Upper lobe of left lung (tissue), 4 donors: ENCODE data around the gene TRIM34.

Experiments used
- EP300 ChIP-seq, 4 donors: sonication (generic); formaldehyde crosslinking; IDR thresholded peaks; one replicate each; pipeline ENCODE4 v1.5.1; 2017; ENCODE audit warnings: antibody characterized with exemption in 4 of 4, control low read depth in 2 of 4
- POLR2A ChIP-seq, 4 donors: fragments of 450-650 bp; IDR thresholded peaks; one replicate each; pipeline ENCODE4 v1.5.1; 2016 to 2017; ENCODE audit warnings: antibody characterized with exemption in 4 of 4, mild to moderate bottlenecking in 2 of 4
- POLR2AphosphoS5 ChIP-seq, 2 donors: sonication (generic); formaldehyde crosslinking; IDR thresholded peaks; one replicate each; pipeline ENCODE4 v1.5.1; 2017; ENCODE audit warnings: antibody characterized with exemption in 2 of 2
- TF ChIP-seq, protein P1 (sequence below), 6 experiments: fragments of 450-650 bp in 4 of 6; fragments of 200-600 bp in 2 of 6; sonication (generic) in 2 of 6; IDR thresholded peaks; one replicate each; pipeline ENCODE4 v1.5.1; 2016 to 2019; ENCODE audit warnings: antibody characterized with exemption in 6 of 6

DNA sequence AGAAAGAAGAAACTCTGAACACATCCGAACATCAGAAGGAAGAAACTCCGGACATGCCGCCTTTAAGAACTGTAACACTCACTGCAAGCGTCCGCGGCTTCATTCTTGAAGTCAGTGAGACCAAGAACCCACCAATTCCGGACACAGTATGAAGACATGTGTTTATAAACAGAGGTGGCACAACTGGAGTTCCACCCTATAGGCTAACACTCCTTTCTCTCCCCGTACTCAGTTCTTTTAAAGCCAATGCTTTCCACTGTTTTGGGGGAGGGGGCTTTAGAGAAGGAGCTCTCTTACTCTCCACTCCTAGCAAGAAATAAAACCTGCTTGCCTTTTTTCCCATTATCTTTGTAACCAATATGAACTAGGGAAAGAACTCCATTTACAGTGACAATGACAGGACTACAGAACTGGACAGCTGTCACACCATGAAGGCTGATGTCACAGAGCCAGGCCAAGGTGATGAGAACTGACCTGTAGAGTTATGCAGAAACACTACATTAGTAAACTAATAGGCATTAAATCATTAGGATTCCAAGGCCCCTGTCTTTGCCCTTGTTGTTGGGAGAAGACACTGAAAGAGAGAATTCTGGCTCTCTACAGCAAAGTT is 59.3 kb downstream of the TRIM34 start:
- no peak for TF ChIP-seq POLR2A (IDR thresholded peaks at IDR 0.05)
- TF ChIP-seq, protein P1, sequence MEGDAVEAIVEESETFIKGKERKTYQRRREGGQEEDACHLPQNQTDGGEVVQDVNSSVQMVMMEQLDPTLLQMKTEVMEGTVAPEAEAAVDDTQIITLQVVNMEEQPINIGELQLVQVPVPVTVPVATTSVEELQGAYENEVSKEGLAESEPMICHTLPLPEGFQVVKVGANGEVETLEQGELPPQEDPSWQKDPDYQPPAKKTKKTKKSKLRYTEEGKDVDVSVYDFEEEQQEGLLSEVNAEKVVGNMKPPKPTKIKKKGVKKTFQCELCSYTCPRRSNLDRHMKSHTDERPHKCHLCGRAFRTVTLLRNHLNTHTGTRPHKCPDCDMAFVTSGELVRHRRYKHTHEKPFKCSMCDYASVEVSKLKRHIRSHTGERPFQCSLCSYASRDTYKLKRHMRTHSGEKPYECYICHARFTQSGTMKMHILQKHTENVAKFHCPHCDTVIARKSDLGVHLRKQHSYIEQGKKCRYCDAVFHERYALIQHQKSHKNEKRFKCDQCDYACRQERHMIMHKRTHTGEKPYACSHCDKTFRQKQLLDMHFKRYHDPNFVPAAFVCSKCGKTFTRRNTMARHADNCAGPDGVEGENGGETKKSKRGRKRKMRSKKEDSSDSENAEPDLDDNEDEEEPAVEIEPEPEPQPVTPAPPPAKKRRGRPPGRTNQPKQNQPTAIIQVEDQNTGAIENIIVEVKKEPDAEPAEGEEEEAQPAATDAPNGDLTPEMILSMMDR (IDR thresholded peaks at IDR 0.05): no peak
- TF ChIP-seq POLR2AphosphoS5 (IDR thresholded peaks at IDR 0.05): no peak
- no peak for TF ChIP-seq EP300 (IDR thresholded peaks at IDR 0.05)
